Thyroid gland (tissue), 4 donors: ENCODE measurements around the gene SEMA5A.

Experiments
- CTCF ChIP-seq, 6 experiments: fragments of 200-600 bp in 3 of 6; fragments of 450-650 bp in 3 of 6; sonication (generic) in 3 of 6; IDR thresholded peaks; one replicate each; pipeline ENCODE4 v1.5.1; 2016 to 2019; ENCODE audit warnings: antibody characterized with exemption in 6 of 6, mild to moderate bottlenecking in 2 of 6, inconsistent platforms in 1 of 6, moderate library complexity in 1 of 6
- POLR2A ChIP-seq, 2 donors: fragments of 450-650 bp; IDR thresholded peaks; one replicate each; pipeline ENCODE4 v1.6.1; 2017; ENCODE audit warnings: antibody characterized with exemption in 2 of 2, mild to moderate bottlenecking in 2 of 2, moderate library complexity in 1 of 2

- TF ChIP-seq CTCF (IDR thresholded peaks at IDR 0.05) = no peak
- TF ChIP-seq POLR2A (IDR thresholded peaks at IDR 0.05) = no peak
Measured at GRCh38 chr5:9222054-9222976, 323.6 kb downstream of the SEMA5A start.
